CD1c-positive myeloid dendritic cell (primary cell): ENCODE data around the gene NANOGP8.

ENCODE experiments used
- DNase-seq: peaks from one replicate; pipeline ENCODE4 v3.0.0-alpha.2; 2016; ENCODE audit errors: extremely low spot score

NANOGP8 gene

GRCh38 chr15:35060591-35060990 is 24.5 kb downstream of the NANOGP8 start:
- DNase-seq = no peak

GRCh38 chr15:35058534-35059054 is 26.5 kb downstream of the NANOGP8 start:
- DNase-seq = peak; percentile 7

GRCh38 chr15:35055416-35056105 is 29.5 kb downstream of the NANOGP8 start:
- no peak for DNase-seq

- DNase-seq = no peak
These were observed 30.7 kb downstream of the NANOGP8 start for GRCh38 chr15:35054380-35054779.

- DNase-seq = no peak
These were observed 37.1 kb downstream of the NANOGP8 start for GRCh38 chr15:35047996-35048395.

- DNase-seq = no peak
These were observed 37.6 kb downstream of the NANOGP8 start for GRCh38 chr15:35047528-35047927.

GRCh38 chr15:35043373-35044095 is 41.6 kb downstream of the NANOGP8 start:
- DNase-seq = peak; percentile 19

- DNase-seq = no peak
These were observed 44.5 kb downstream of the NANOGP8 start for GRCh38 chr15:35040339-35041255.

GRCh38 chr15:35038626-35039451 is 46.3 kb downstream of the NANOGP8 start:
- DNase-seq = no peak
